ENCODE results near the gene USP5. TPM values are rescaled to one million over a fixed set of nuclear protein-coding genes. Genes with fewer than 3 reads are reported as not detected.

USP5 gene
- total and polyA plus RNA-seq, 2 donors (not counting 3 experiments of a cell fraction or from before 2014, with no cell fraction given), result 68.9 to 135 TPM

DNA sequence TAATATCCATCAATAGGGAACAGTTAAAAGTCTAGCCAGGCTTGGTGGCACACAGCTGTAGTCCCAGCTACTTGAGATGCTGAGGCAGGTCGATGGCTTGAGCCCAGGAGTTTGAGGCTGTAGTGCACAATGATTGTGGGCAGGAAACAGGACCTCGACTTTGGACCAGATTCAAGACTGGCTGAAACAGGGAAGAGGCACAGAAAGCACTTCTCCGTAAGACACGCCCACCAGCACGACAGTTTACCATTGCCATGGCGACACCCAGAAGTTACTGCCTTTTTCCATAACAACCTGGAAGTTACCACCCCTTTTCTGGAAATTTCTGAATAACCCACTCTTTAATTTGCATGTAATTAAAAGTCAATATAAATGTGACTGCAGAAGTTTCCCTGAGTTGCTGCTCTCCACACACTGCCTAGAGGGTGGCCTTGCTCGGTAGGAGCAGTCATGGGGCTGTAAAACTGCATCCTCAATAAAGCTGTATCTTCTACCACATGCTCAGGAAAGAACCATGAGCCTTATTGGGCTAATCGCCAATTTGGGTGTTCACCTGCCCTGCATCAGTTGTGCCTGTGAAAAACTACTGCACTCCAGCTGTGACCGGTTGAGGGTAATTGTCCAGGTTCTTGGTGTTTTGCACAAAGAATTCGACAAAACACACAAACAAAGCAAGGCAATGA is 48.0 kb downstream of the USP5 start:
- H3K36me3 ChIP-seq (ENCODE audit: control insufficient read depth in 2 of 2, extremely low read depth in 1 of 2, insufficient read depth in 2 of 2, low read length in 2 of 2), result no peaks in the 10 kb centered on the region
- no peaks in the 10 kb centered on the region for H3K9me1 ChIP-seq (replicated peaks; ENCODE audit: control insufficient read depth, extremely low read depth, insufficient read depth, low read length)
- CTCF ChIA-PET, result interaction anchor here (1.1 to 2.6 kb wide), 4 partner anchors 9 to 31 kb away, joined by 4 to 8 read pairs (median 6); partner anchors contain the start of gene SPSB2
- H2AFZ ChIP-seq (ENCODE audit: low read depth, low read length), result no peak overlapping the region
- H3K27me3 ChIP-seq (ENCODE audit: control insufficient read depth in 2 of 2, insufficient read depth in 2 of 2, low read length in 2 of 2), result no peaks in the 10 kb centered on the region
- H3K4me3 ChIP-seq (replicated peaks in 1 of 3; ENCODE audit: insufficient read depth in 1 of 3, low read depth in 1 of 3, low read length in 3 of 3), result no peak overlapping the region
- H3K79me2 ChIP-seq (ENCODE audit: control insufficient read depth, insufficient read depth, low read length), result no peaks in the 10 kb centered on the region
- BruUV-seq (replicated peaks), result no TSS peak
- H3K9ac ChIP-seq (replicated peaks; ENCODE audit: extremely low read depth, insufficient read depth, low read length), result no peak overlapping the region
- TF ChIP-seq JUN (IDR thresholded peaks at IDR 0.05; ENCODE audit: borderline replicate concordance, insufficient read depth, insufficient read length, low read depth), result no peak
- TF ChIP-seq POLR2A (IDR thresholded peaks at IDR 0.05; ENCODE audit: low read depth, low read length), result no peak
- no peak for TF ChIP-seq MYC (IDR thresholded peaks at IDR 0.05; ENCODE audit: low read depth, low read length)
- TF ChIP-seq, protein P1, sequence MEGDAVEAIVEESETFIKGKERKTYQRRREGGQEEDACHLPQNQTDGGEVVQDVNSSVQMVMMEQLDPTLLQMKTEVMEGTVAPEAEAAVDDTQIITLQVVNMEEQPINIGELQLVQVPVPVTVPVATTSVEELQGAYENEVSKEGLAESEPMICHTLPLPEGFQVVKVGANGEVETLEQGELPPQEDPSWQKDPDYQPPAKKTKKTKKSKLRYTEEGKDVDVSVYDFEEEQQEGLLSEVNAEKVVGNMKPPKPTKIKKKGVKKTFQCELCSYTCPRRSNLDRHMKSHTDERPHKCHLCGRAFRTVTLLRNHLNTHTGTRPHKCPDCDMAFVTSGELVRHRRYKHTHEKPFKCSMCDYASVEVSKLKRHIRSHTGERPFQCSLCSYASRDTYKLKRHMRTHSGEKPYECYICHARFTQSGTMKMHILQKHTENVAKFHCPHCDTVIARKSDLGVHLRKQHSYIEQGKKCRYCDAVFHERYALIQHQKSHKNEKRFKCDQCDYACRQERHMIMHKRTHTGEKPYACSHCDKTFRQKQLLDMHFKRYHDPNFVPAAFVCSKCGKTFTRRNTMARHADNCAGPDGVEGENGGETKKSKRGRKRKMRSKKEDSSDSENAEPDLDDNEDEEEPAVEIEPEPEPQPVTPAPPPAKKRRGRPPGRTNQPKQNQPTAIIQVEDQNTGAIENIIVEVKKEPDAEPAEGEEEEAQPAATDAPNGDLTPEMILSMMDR (IDR thresholded peaks at IDR 0.05; ENCODE audit: extremely low read depth in 1 of 2, insufficient read depth in 1 of 2, low read depth in 1 of 2, low read length in 2 of 2), result no peak
- TF ChIP-seq EZH2 (IDR thresholded peaks at IDR 0.05; ENCODE audit: borderline replicate concordance, low read depth, low read length, severe bottlenecking), result no peak
- TF ChIP-seq FOS (IDR thresholded peaks at IDR 0.05; ENCODE audit: borderline replicate concordance, insufficient read depth, low read length), result no peak
- no peak for TF ChIP-seq POLR2AphosphoS5 (IDR thresholded peaks at IDR 0.05; ENCODE audit: insufficient read depth, low read depth, low read length)
- TF ChIP-seq, protein P2, sequence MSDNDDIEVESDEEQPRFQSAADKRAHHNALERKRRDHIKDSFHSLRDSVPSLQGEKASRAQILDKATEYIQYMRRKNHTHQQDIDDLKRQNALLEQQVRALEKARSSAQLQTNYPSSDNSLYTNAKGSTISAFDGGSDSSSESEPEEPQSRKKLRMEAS (IDR thresholded peaks at IDR 0.05; ENCODE audit: insufficient read depth, insufficient read length), result no peak
- TF ChIP-seq GATA2 (IDR thresholded peaks at IDR 0.05; ENCODE audit: insufficient read depth, insufficient read length, low read depth, low read length), result no peak
- H3K4me2 ChIP-seq (ENCODE audit: insufficient read depth, low read length), result no peak overlapping the region
- FAIRE-seq (peak; percentile 89), DNase-seq (ENCODE audit: low read depth, low spot score) (peak; percentile 78)
- POLR2A ChIA-PET, result no interaction called here
- no peak overlapping the region for H3K27ac ChIP-seq (ENCODE audit: insufficient read depth, low read depth, low read length)
- H3K4me1 ChIP-seq (ENCODE audit: control insufficient read depth, extremely low read depth, insufficient read depth, low read length), result peaks cover 5% of the 10 kb centered on the region
- intact Hi-C loops (cut with micrococcal nuclease) (no loop called here), dilution Hi-C loops (cut with MboI; ENCODE audit: extremely low pct_ligation_motif_present, low sequenced_read_pairs) (no loop called here)
- no peaks in the 10 kb centered on the region for H4K20me1 ChIP-seq (replicated peaks; ENCODE audit: control insufficient read depth, extremely low read depth, insufficient read depth, low read length)
- no peaks in the 10 kb centered on the region for H3K9me3 ChIP-seq (replicated peaks; ENCODE audit: control insufficient read depth, insufficient read depth, low read length)
